CD4-positive, alpha-beta T cell treated with Interleukin-17A for 4 hours (primary cell): ENCODE data around the gene RIMBP2.

Experiments
- DNase-seq: peaks from one replicate; pipeline ENCODE4 v3.0.0-alpha.2; 2020; ENCODE audit warnings: mixed read lengths

The RIMBP2 gene

GRCh38 chr12:130394906-130395305, 321.2 kb downstream of the RIMBP2 start:
- no peak for DNase-seq

GRCh38 chr12:130391186-130391585, 324.9 kb downstream of the RIMBP2 start:
- no peak for DNase-seq

GRCh38 chr12:130385193-130385592, 330.9 kb downstream of the RIMBP2 start:
- no peak for DNase-seq

GRCh38 chr12:130384234-130384633, 331.9 kb downstream of the RIMBP2 start:
- DNase-seq, result no peak

- no peak for DNase-seq
These were observed 333.3 kb downstream of the RIMBP2 start for GRCh38 chr12:130382818-130383217.

GRCh38 chr12:130375296-130376287, 340.5 kb downstream of the RIMBP2 start:
- DNase-seq, result no peak

GRCh38 chr12:130374083-130374482, 342.0 kb downstream of the RIMBP2 start:
- DNase-seq, result no peak

- DNase-seq, result no peak
These were observed 343.2 kb downstream of the RIMBP2 start for GRCh38 chr12:130372936-130373335.

GRCh38 chr12:130371296-130371695, 344.8 kb downstream of the RIMBP2 start:
- no peak for DNase-seq

GRCh38 chr12:130369816-130370215, 346.3 kb downstream of the RIMBP2 start:
- DNase-seq, result no peak

- no peak for DNase-seq
These were observed 348.6 kb downstream of the RIMBP2 start for GRCh38 chr12:130367523-130367922.

- DNase-seq, result no peak
These were observed 349.1 kb downstream of the RIMBP2 start for GRCh38 chr12:130367003-130367402.

- no peak for DNase-seq
These were observed 349.9 kb downstream of the RIMBP2 start for GRCh38 chr12:130366159-130366558.

GRCh38 chr12:130364578-130364977, 351.5 kb downstream of the RIMBP2 start:
- no peak for DNase-seq

- DNase-seq, result no peak
These were observed 354.0 kb downstream of the RIMBP2 start for GRCh38 chr12:130362060-130362459.

- DNase-seq, result no peak
These were observed 358.3 kb downstream of the RIMBP2 start for GRCh38 chr12:130357729-130358330.

GRCh38 chr12:130357241-130357640, 358.9 kb downstream of the RIMBP2 start:
- no peak for DNase-seq

GRCh38 chr12:130356222-130356621, 359.9 kb downstream of the RIMBP2 start:
- no peak for DNase-seq

GRCh38 chr12:130354407-130354806, 361.7 kb downstream of the RIMBP2 start:
- DNase-seq, result no peak

- no peak for DNase-seq
These were observed 363.0 kb downstream of the RIMBP2 start for GRCh38 chr12:130353081-130353480.

- DNase-seq, result no peak
These were observed 364.8 kb downstream of the RIMBP2 start for GRCh38 chr12:130351326-130351725.

GRCh38 chr12:130350715-130351114, 365.4 kb downstream of the RIMBP2 start:
- no peak for DNase-seq

GRCh38 chr12:130347588-130347987, 368.5 kb downstream of the RIMBP2 start:
- no peak for DNase-seq
